CD4-positive, alpha-beta T cell treated with Interleukin-15 for 4 hours (primary cell): ENCODE measurements around the gene NECAP2.
A peak's percentile ranks its signal among the peaks of the same experiment; 100 is the strongest.
"Not testable (repeated sequence)": the region's sequence is repeated elsewhere in the genome, so short reads cannot be mapped to it uniquely, and the experiment has no call there.

Experiments
- DNase-seq: peaks from one replicate; pipeline ENCODE4 v3.0.0-alpha.2; 2020; ENCODE audit warnings: low spot score

NECAP2 gene

GRCh38 chr1:16430606-16431005 is 9.9 kb upstream of the NECAP2 start:
- DNase-seq = no peak

- no peak for DNase-seq
These were observed 7.5 kb upstream of the NECAP2 start for GRCh38 chr1:16433030-16433429.

- no peak for DNase-seq
These were observed 6.5 kb upstream of the NECAP2 start for GRCh38 chr1:16434007-16434406.

DNA sequence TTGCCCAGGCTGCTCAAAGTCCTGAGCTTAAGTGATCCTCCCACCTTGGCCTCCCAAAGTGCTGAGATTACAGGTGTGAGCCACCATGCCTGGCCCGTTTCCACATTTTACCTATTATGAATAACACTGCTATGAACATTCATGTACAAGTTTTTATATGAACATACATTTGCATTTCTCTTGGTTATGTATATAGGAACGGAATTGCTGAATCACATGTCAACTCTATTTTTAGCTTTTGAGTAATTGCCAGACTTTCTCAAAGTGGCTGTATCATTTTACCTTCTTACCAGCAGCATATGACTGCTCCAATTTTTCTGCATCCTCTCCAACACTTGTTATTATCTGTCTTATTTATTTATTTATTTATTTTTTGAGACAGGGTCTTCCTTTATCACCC is 6.0 kb upstream of the NECAP2 start:
- no peak for DNase-seq

DNA sequence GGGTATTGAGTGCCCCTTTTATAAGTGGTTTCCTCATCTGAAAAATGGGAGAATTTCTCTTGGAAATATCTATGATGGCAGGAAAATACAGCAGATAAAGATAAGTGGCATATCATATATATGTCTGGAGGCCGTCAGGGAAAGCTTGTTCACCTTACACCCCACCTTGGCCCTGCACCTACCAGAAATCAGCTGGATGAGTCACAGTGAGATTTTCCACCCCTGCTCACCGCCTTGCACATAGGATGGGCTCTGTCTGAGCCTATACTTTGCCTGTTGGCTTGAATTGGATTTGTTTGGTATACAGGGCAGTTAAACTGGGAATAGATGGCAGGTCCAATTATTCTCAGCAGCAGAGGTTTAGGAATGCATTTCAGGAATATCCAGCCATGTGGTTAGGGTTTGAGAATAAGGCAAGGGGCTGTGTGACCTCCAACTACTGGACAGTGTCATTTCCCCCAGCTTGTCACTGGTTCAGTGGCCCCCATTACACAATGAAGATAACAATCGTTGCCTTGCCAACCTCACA is 3.5 kb upstream of the NECAP2 start, which contains the start of gene SPATA21:
Gene SPATA21, minus strand, starts transcription at position 479 of the 529 bp plus-strand sequence. CDS start 6,053 bp downstream, outside the sequence.
- DNase-seq = no peak

- no peak for DNase-seq
These were observed 2.0 kb upstream of the NECAP2 start for GRCh38 chr1:16438516-16438915.

- DNase-seq = no peak
These were observed 1.6 kb upstream of the NECAP2 start for GRCh38 chr1:16438924-16439323.

DNA sequence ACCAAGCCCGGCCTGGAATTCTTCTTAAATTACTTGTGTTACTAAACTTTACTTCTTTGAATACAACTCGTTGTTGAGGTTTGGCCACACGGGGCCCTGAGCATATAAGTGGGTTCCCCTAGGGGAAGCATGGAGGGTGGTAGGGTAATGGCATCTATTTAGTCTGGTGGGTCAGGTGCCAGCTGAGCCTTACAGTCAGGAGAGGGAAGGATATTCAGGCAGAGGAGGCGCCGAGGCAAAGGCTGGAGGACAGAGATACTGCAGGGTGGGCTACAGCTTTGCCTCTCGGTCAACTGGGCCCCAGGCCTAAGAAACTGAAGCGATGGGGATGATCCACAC is 424 bp upstream of the NECAP2 start:
- DNase-seq = no peak

- no peak for DNase-seq
These were observed 750 bp downstream of the NECAP2 start for GRCh38 chr1:16441282-16441665.

DNA sequence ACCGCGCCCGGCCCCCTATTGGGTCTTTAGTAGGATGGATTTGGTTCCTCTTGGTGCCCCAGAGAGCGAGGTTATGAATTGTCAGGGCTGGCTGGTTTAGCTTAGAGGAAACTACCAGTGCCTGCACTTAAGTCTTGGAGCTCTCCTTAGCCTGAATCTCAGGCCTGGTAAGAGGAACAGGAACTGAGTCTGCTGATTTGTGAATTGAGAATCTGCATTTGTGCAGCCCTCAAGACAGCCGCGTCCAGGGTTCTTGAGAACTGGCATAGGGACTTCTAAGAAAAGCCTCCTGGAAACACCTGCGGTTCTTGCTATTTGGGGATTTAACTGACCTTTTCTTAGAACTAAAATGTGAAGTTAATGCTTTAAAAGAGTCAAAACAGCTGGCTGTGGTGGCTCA is 1.7 kb downstream of the NECAP2 start:
- DNase-seq = peak; percentile 14

DNA sequence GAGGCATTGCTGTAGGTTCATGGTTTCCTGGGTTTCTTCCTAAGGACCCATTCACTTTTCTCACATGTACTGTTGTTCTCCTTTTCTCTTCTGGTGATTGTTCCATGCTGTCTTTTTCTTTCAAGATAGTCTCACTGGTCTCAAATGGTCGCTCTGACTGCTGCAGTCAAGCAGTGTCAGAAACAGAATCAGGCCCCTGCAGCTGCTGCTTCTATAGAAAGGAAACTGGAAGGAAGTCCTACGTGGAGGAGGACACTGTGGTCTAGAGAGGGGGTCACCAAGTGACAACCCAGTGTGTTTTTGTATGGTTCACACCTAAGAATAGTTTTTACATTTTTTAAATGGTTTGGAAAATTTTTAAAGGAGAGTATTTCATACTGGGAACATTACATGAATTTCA is 2.4 kb downstream of the NECAP2 start:
- no peak for DNase-seq

DNA sequence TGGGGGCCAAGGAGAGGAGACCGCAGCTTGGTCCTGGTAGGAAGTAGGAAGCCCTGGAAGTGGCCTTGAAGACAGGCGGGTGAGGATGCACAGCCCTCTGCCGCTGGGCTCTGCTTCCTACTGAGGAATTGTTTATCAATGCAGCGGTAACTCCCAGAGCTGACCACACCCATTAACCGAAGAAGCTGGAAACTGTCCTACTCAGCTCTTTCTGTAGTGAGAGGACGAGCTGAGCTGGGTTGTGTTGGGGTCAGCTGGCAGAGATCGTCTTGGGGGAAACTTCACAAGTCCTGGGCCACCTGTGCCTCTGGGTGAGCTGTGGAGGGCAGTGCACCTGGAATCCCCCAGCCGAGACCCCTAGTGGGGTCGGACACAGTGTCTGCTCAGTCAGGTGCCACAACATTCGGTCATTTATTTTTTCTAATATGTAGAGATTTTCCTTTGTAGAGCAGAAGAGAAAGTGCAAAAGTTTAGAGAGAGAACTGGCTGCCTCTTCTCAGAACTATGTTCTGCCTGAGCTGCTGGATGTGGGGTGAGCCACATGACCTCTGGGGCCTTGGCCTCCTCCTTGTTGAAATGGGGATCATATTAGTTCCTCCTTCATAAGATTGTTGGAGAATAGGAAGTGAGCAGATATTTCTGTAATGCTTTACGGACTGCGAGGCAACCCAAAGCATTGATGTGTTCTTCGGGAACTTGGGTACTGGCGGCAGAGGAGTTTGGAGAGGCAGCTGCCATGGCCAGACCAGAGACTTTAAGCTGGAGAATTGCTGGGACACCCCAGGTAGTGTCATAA is 3.6 kb downstream of the NECAP2 start:
- no peak for DNase-seq

DNA sequence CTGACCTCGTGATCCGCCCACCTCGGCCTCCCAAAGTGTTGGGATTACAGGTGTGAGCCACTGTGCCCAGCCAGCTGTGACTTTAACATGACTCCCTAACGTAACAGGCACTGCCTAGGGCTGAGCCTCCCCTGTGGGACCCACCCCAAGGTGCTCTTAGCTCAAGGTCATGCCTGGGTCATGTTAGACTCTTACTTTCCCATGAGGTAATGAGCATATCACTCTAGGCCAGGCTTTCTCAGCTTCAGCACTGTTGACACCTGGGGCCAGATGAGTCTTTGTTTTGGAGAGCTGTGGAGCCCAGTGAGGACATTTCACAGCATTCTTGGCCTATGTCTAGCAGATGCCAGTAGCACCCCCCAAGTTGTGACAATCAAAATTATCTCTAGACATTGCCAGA is 4.5 kb downstream of the NECAP2 start:
- DNase-seq = no peak

DNA sequence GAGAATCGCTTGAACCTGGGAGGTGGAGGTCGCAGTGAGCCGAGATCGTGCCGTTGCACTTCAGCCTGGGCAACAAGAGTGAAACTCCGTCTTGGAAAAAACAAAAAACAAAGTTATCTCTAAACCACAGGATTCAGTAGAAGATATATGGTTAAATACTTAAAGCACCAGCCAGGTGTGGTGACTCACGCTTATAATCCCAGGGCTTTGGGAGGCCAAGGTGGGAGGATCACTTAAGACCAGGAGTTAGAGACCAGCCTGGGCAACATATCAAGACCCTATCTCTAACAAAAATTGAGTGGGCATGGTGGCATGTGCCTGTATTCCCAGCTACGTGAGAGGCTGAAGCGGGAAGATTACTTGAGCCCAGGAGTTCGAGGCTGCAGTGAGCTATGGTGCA is 5.6 kb downstream of the NECAP2 start:
- DNase-seq = no peak

DNA sequence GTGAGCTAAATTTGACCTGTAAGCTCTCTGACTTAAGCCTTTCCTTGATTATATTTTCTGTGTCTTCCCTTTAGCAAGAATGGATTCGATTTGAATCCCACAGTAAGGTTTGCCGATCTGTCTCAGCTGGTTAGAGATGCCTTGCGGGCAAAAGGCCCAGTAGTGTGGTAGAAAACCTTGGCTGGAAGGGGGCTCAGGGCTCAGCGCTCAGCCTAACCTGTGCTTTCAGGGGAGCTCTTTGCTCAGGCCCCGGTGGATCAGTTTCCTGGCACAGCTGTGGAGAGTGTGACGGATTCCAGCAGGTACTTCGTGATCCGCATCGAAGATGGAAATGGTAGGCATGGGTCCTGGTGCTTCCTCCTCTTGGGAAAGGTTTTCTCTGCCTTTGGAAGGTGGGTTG is 7.1 kb downstream of the NECAP2 start:
- no peak for DNase-seq

DNA sequence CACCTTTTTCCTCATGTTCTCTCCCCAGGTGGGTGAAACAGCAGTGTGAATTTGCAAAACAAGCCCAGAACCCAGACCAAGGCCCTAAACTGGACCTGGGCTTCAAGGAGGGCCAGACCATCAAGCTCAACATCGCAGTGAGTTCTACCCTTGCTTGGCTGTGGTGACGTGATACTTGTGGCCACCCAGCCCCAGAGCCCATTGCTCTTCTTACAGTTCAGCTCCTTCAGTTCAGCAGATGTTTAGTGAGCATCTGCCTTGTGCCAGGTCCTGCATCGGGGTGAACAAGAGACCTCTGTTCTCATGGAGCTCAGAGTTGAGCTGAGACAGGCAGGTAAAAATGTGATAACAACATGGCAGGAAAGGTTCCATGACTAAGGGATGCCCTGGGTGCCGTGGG is 8.5 kb downstream of the NECAP2 start:
- no peak for DNase-seq

- DNase-seq = no peak
These were observed 9.1 kb downstream of the NECAP2 start for GRCh38 chr1:16449666-16450065.

DNA sequence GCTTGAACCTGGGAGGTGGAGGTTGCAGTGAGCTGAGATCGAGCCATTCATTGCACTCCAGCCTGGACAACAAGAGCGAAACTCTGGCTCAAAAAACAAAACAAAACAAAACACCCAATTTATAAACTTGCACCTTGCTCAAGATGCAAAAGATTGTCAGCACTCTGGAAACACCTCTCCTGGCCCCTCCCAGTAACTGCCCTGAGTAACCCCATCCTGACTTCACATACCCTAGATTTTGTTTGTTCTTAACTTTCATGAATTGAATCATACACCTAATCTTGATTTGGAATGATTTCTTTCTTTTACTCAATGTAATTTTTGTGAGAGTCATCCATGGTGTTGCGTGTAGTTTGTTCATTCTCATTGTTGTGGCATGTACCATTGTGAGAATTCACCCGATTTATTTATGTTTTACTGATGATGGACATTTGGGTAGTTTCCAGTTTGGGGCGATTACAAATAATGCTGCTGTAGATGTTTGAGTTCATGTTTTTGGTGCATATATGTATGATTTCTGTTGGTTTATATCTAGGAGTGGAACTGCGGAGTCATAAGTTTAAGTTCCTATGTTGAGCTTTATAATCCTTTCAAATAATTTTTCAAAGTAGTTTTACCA is 10.4 kb downstream of the NECAP2 start:
- DNase-seq = no peak

DNA sequence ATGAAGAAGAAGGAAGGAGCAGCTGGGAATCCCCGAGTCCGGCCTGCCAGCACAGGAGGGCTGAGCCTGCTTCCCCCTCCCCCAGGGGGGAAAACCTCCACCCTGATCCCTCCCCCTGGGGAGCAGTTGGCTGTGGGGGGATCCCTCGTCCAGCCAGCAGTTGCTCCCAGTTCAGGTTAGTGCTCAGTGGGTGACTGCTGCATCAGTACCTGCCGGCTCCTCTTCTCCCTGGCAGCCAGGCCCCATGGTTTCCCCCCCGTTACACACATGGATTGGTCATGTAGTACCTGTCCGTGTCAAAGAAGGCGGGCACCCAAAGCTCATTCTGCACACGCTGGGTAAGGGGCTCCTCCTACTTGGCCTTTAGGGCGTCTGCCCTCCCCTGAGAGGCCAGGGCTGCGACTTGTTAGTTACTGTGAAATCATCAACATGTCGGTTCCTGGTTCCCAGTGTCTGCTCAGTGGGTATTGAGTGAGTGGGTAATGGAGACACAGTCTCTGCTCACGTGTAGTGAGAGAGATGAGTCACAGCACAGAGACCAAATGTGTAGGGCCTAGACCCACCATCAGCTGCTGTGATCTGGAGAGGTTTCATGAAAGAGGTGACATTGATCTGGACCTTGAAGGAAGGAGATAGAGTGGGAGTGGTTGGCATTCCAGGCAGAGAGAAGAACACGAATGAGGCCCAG is 11.5 kb downstream of the NECAP2 start:
- no peak for DNase-seq

GRCh38 chr1:16454909-16455308 is 14.4 kb downstream of the NECAP2 start:
- DNase-seq = not testable (repeated sequence)

DNA sequence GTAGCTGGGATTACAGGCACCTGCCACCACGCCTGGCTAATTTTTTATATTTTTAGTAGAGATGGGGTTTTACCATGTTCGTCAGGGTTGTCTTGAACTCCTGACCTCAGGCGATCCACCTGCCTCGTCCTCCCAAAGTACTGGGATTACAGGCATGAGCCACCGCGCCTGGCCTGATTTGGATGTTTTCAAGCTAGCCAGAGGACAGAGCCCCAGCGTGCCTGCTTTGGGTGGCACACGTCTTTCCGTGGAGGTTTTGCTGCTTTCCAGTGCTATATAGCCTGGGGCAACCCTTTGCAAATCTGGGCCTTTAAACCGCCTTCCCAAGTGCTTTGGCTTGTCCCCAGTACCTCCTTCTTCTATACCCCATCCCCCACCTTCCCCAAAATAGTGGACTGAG is 15.6 kb downstream of the NECAP2 start:
- not testable (repeated sequence) for DNase-seq

DNA sequence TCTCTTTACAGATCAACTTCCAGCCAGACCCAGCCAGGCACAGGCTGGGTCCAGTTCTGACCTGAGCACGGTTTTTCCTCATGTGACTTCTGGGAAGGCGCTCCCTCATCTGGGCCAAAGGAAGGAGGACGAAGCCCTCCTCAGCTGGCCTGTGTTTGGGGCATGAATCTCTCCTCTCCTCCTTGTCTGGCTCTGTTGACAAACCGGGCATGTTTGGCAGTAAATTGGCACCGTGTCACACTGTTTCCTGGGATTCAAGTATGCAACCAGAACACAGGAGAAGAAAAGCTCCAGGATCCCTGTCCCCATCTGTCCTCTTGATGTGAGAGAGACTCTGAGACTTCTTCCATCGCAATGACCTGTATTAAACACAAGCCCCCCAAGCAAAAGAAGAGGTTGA is 18.3 kb downstream of the NECAP2 start:
- no peak for DNase-seq

GRCh38 chr1:16459352-16459925 is 18.9 kb downstream of the NECAP2 start:
- no peak for DNase-seq
